Liver (tissue), 9 donors: ENCODE results near the gene RPS28. TPM values are rescaled to one million over a fixed set of nuclear protein-coding genes. Genes with fewer than 3 reads are reported as not detected.
A peak's percentile ranks its signal among the peaks of the same experiment; 100 is the strongest.
"Not testable (repeated sequence)": the region's sequence is repeated elsewhere in the genome, so short reads cannot be mapped to it uniquely, and the experiment has no call there.

Source experiments
- DNase-seq: peaks from one replicate; pipeline ENCODE4 v3.0.0-alpha.2; 2017; ENCODE audit warnings: low spot score
- H3K27ac ChIP-seq, 2 donors: one replicate each; pipeline ENCODE4 v1.7.0; 2013; ENCODE audit warnings: inconsistent platforms in 2 of 2, low read length in 2 of 2, control low read depth in 1 of 2, low read depth in 1 of 2, mild to moderate bottlenecking in 1 of 2
- H3K27me3 ChIP-seq, 4 donors: one replicate each; pipeline versions ENCODE4 v1.6.1 to v1.7.0; 2013; ENCODE audit warnings: low read length in 3 of 4, inconsistent platforms in 1 of 4, mild to moderate bottlenecking in 1 of 4, moderate library complexity in 1 of 4; ENCODE audit not compliant: control insufficient read depth in 4 of 4, insufficient read depth in 4 of 4
- H3K36me3 ChIP-seq, 4 donors: one replicate each; pipeline versions ENCODE4 v1.6.1 to v1.7.0; 2013; ENCODE audit warnings: low read length in 3 of 4, mild to moderate bottlenecking in 3 of 4, low read depth in 1 of 4, moderate library complexity in 1 of 4; ENCODE audit not compliant: control insufficient read depth in 4 of 4, insufficient read depth in 3 of 4
- H3K4me1 ChIP-seq, 4 donors: one replicate each; pipeline versions ENCODE4 v1.6.1 to v1.7.0; 2013; ENCODE audit warnings: low read length in 3 of 4, mild to moderate bottlenecking in 3 of 4, moderate library complexity in 1 of 4; ENCODE audit not compliant: control insufficient read depth in 4 of 4, insufficient read depth in 4 of 4
- H3K4me3 ChIP-seq, 3 donors: one replicate each; pipeline versions ENCODE4 v1.6.1 to v1.7.0; 2013; ENCODE audit warnings: low read length in 3 of 3, control low read depth in 1 of 3, low read depth in 1 of 3, mild to moderate bottlenecking in 1 of 3
- H3K9ac ChIP-seq, 2 donors: one replicate each; pipeline ENCODE4 v1.7.0; 2013; ENCODE audit warnings: low read length in 2 of 2, mild to moderate bottlenecking in 2 of 2, moderate library complexity in 2 of 2, control low read depth in 1 of 2, low read depth in 1 of 2
- H3K9me3 ChIP-seq, 4 donors: one replicate each; pipeline versions ENCODE4 v1.6.1 to v1.7.0; 2013; ENCODE audit warnings: low read length in 3 of 4; ENCODE audit not compliant: control insufficient read depth in 4 of 4
- EGR1 ChIP-seq, 2 donors: IDR thresholded peaks; 2 replicates each; pipeline ENCODE4 v1.6.1; 2016 to 2018; ENCODE audit warnings: antibody characterized with exemption in 2 of 2, low read depth in 2 of 2
- FOXA1 ChIP-seq: IDR thresholded peaks from 2 replicates; pipeline ENCODE4 v1.6.1; 2016; ENCODE audit warnings: antibody characterized with exemption
- FOXA2 ChIP-seq: IDR thresholded peaks from 2 replicates; pipeline ENCODE4 v1.6.1; 2016; ENCODE audit warnings: antibody characterized with exemption
- GABPA ChIP-seq, 2 donors: IDR thresholded peaks in 1 of 2; conservative IDR thresholded peaks in 1 of 2; 2 replicates each; pipeline ENCODE4 v1.6.1; 2016; ENCODE audit warnings: antibody characterized with exemption in 2 of 2, mild to moderate bottlenecking in 1 of 2, moderate library complexity in 1 of 2
- HNF4A ChIP-seq, 2 donors: conservative IDR thresholded peaks; 2 replicates each; pipeline ENCODE4 v1.6.1; 2016; ENCODE audit warnings: antibody characterized with exemption in 2 of 2, mild to moderate bottlenecking in 2 of 2
- HNF4G ChIP-seq: IDR thresholded peaks from 2 replicates; pipeline ENCODE4 v1.6.1; 2016; ENCODE audit warnings: antibody characterized with exemption
- JUND ChIP-seq, 2 donors: IDR thresholded peaks; 2 replicates each; pipeline ENCODE4 v1.6.1; 2016; ENCODE audit warnings: antibody characterized with exemption in 2 of 2
- NR2F2 ChIP-seq: IDR thresholded peaks from 2 replicates; pipeline ENCODE4 v1.6.1; 2016; ENCODE audit warnings: antibody characterized with exemption
- RAD21 ChIP-seq, 2 donors: IDR thresholded peaks; 2 replicates each; pipeline ENCODE4 v1.6.1; 2016; ENCODE audit warnings: antibody characterized with exemption in 2 of 2, mild to moderate bottlenecking in 2 of 2
- RXRA ChIP-seq, 2 donors: IDR thresholded peaks; 2 replicates each; pipeline ENCODE4 v1.6.1; 2017 to 2018; ENCODE audit warnings: antibody characterized with exemption in 2 of 2, mild to moderate bottlenecking in 1 of 2
- SP1 ChIP-seq: IDR thresholded peaks from 2 replicates; pipeline ENCODE4 v1.6.1; 2018; ENCODE audit warnings: antibody characterized with exemption, mild to moderate bottlenecking
- TAF1 ChIP-seq: conservative IDR thresholded peaks from 2 replicates; pipeline ENCODE4 v1.6.1; 2016; ENCODE audit warnings: antibody characterized with exemption, mild to moderate bottlenecking
- YY1 ChIP-seq: IDR thresholded peaks from 2 replicates; pipeline ENCODE4 v1.6.1; 2016; ENCODE audit warnings: antibody characterized with exemption, mild to moderate bottlenecking
- WGBS: extraction: QIAGEN DNeasy Blood & Tissue Kit; methylation state at CpG from one replicate; pipeline ENCODE4 v1.1.7; 2013; 5-methylcytosine and 5-hydroxymethylcytosine counted together
- polyA plus RNA-seq, 2 donors: library from polyadenylated mRNA; stranded (reverse) in 1 of 2; unstranded in 1 of 2; fragments of 200-250 nt in 1 of 2; fragments of >200 nt in 1 of 2; fragmentation: Nextera tagmentation in 1 of 2; extraction: Ambion mirVana in 1 of 2; gene quantifications; one replicate each; pipeline versions ENCODE4 v1.2.1 to v1.2.3, GENCODE V29; 2013 to 2015
- total RNA-seq, 2 donors: library from RNA; depleted of rRNA; stranded (reverse); fragments of >200 nt; gene quantifications; one replicate each; pipeline ENCODE4 v1.2.3, GENCODE V29; 2014
- TF ChIP-seq, protein P1 (sequence below): IDR thresholded peaks from 2 replicates; pipeline ENCODE4 v1.6.1; 2016; ENCODE audit warnings: antibody characterized with exemption, mild to moderate bottlenecking
- TF ChIP-seq, protein P2 (sequence below): IDR thresholded peaks from 2 replicates; pipeline ENCODE4 v1.6.1; 2016; ENCODE audit warnings: antibody characterized with exemption
- TF ChIP-seq, protein P3 (sequence below): IDR thresholded peaks from 2 replicates; pipeline ENCODE4 v1.6.1; 2016; ENCODE audit warnings: antibody characterized with exemption
- TF ChIP-seq, protein P4 (sequence below): fragments of 150-350 bp; IDR thresholded peaks from 2 replicates; pipeline ENCODE4 v1.5.1; 2017; ENCODE audit warnings: improper control_type of control experiment, low read depth, low read length; ENCODE audit not compliant: missing input control
- TF ChIP-seq, protein P5 (sequence below): IDR thresholded peaks from 2 replicates; pipeline ENCODE4 v1.6.1; 2016; ENCODE audit warnings: antibody characterized with exemption
- donor health status: healthy.
- donor health status: healthy.
- donor health status: healthy.
- donor health status: healthy.
- donor health status: healthy.

RPS28 gene
- total and polyA plus RNA-seq, 4 donors = 74.7 to 467 (median 265) TPM

DNA sequence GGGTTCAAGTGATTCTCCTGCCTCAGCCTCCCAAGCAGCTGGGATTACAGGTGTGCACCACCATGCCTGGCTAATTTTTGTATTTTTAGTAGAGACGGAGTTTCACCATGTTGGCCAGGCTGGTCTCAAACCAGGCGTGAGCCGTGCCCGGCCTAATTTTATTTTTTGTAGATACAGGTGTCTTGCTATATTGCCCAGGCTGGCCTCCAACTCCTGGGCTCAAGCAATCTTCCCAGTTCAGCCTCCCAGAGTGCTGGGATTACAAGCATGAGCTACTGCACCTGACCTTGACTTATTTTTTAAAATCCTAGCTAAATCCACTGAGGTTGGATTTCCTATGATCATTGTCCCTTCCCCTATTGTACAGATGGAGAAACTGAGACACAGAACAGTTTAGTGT, 20.2 kb downstream of the RPS28 start:
- H3K36me3 ChIP-seq, H3K9me3 ChIP-seq, H3K4me3 ChIP-seq, H3K27me3 ChIP-seq, H3K9ac ChIP-seq, DNase-seq: not testable (repeated sequence)
- WGBS = 90% methylated on average over 4 of the region's 4 CpGs
- Histone ChIP-seq H3K27ac (peak overlapping the region; percentile 56 to 83), H3K4me1 (peaks cover 0 to 14% (median 9%) of the 10 kb centered on the region in 4 donors)

DNA sequence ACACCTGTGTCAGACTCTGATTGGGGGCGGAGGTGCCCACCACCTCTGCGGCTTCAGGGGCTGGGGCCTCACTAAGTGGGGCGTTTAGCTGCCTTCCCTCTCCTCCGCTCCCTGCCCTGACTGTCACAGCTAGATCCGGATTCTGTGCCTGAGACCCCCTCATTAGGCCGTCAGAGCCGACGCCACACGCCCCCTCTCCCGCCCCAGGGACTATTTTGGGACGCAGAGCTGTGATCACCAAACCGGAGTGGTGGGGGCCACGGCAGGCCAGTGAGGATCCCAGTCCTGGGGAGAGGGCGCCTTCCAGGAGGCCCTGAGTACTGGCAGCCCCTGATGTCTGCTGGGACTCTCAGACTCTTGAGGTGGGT, 21.0 kb downstream of the RPS28 start:
- Histone ChIP-seq H3K27me3 (no peaks in the 10 kb centered on the region), H3K9me3 (no peaks in the 10 kb centered on the region), H3K27ac (peak overlapping the region; percentile 56 to 83), H3K4me1 (peaks cover 0 to 14% (median 9%) of the 10 kb centered on the region in 4 donors), H3K36me3 (no peaks in the 10 kb centered on the region), H3K4me3 (peak overlapping the region in 1 of 3 donors; percentile 62), H3K9ac (peak overlapping the region; percentile 7 to 47)
- TF ChIP-seq, protein P1, sequence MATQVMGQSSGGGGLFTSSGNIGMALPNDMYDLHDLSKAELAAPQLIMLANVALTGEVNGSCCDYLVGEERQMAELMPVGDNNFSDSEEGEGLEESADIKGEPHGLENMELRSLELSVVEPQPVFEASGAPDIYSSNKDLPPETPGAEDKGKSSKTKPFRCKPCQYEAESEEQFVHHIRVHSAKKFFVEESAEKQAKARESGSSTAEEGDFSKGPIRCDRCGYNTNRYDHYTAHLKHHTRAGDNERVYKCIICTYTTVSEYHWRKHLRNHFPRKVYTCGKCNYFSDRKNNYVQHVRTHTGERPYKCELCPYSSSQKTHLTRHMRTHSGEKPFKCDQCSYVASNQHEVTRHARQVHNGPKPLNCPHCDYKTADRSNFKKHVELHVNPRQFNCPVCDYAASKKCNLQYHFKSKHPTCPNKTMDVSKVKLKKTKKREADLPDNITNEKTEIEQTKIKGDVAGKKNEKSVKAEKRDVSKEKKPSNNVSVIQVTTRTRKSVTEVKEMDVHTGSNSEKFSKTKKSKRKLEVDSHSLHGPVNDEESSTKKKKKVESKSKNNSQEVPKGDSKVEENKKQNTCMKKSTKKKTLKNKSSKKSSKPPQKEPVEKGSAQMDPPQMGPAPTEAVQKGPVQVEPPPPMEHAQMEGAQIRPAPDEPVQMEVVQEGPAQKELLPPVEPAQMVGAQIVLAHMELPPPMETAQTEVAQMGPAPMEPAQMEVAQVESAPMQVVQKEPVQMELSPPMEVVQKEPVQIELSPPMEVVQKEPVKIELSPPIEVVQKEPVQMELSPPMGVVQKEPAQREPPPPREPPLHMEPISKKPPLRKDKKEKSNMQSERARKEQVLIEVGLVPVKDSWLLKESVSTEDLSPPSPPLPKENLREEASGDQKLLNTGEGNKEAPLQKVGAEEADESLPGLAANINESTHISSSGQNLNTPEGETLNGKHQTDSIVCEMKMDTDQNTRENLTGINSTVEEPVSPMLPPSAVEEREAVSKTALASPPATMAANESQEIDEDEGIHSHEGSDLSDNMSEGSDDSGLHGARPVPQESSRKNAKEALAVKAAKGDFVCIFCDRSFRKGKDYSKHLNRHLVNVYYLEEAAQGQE = no peak
- TF ChIP-seq JUND (IDR thresholded peaks at IDR 0.05) (no peak), TAF1 (no peak), EGR1 (IDR thresholded peaks at IDR 0.05; ENCODE audit: low read depth in 2 of 2) (no peak)
- TF ChIP-seq, protein P2, sequence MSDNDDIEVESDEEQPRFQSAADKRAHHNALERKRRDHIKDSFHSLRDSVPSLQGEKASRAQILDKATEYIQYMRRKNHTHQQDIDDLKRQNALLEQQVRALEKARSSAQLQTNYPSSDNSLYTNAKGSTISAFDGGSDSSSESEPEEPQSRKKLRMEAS = no peak
- DNase-seq = no peak
- WGBS = 49% methylated on average over 14 of the region's 14 CpGs

DNA sequence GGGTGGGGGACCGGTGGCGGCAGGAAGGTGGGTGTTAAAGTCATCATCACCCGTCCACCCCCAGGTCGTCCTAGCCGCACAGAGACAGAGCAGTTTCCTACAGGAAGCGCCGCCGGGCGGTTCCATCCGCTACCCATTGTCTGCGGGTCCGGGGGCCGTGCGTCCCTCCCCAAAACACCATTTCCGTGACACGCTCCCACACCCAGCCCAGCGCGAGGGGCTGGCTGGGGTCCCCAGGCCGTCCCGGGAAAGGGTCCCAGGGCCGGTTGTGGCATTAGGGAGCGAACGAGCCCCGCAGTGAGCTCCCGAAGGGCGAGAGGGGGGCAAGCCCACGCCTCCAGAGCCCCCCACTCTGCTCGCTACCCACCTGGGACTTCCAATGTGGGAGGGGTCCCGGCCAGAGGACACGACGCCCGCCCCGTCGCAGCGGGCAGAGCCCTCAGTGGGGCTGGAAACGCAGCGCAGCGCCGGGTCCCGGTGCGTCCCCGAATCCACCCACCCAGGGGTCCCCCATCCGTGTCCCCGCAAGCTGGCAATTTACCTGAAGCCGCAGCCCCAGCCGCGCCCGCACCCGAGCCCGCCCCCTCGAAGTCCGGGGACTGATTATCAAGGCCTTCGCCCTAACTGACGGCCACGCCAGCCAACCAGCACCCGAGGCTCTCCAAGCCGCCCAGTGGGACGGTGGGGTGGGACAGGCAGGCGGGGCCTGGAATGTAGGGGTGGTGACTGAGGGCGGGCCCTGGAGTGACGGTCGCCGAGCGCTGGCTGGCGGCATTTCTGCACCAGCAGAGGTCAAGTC, 21.6 kb downstream of the RPS28 start, which contains the start of gene KANK3:
TSS of gene KANK3 (minus strand) at position 579 of the 799 bp plus-strand sequence. CDS start 5,434 bp downstream, outside the sequence.
- WGBS = 11% methylated on average over 65 of the region's 65 CpGs
- Histone ChIP-seq H3K27me3 (no peaks in the 10 kb centered on the region), H3K27ac (peak within 1 kb of the TSS; percentile 56 to 83), H3K4me3 (peak within 1 kb of the TSS in 2 of 3 donors; percentile 22 to 62), H3K9me3 (no peaks in the 10 kb centered on the region), H3K4me1 (peaks cover 0 to 14% (median 9%) of the 10 kb centered on the region in 4 donors), H3K36me3 (no peaks in the 10 kb centered on the region), H3K9ac (peak within 1 kb of the TSS; percentile 47 to 66)
- DNase-seq = peak; percentile 88
- no peak for TF ChIP-seq EGR1 (IDR thresholded peaks at IDR 0.05; ENCODE audit: low read depth in 2 of 2)
- no peak for TF ChIP-seq HNF4G
- TF ChIP-seq JUND (IDR thresholded peaks at IDR 0.05) = no peak
- peak in 1 of 2 donors; percentile 48 for TF ChIP-seq RAD21 (IDR thresholded peaks at IDR 0.05)
- TF ChIP-seq HNF4A (conservative IDR thresholded peaks at IDR 0.05) = peak in 1 of 2 donors; percentile 13
- TF ChIP-seq, protein P3, sequence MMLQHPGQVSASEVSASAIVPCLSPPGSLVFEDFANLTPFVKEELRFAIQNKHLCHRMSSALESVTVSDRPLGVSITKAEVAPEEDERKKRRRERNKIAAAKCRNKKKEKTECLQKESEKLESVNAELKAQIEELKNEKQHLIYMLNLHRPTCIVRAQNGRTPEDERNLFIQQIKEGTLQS = no peak
- TF ChIP-seq, protein P4, sequence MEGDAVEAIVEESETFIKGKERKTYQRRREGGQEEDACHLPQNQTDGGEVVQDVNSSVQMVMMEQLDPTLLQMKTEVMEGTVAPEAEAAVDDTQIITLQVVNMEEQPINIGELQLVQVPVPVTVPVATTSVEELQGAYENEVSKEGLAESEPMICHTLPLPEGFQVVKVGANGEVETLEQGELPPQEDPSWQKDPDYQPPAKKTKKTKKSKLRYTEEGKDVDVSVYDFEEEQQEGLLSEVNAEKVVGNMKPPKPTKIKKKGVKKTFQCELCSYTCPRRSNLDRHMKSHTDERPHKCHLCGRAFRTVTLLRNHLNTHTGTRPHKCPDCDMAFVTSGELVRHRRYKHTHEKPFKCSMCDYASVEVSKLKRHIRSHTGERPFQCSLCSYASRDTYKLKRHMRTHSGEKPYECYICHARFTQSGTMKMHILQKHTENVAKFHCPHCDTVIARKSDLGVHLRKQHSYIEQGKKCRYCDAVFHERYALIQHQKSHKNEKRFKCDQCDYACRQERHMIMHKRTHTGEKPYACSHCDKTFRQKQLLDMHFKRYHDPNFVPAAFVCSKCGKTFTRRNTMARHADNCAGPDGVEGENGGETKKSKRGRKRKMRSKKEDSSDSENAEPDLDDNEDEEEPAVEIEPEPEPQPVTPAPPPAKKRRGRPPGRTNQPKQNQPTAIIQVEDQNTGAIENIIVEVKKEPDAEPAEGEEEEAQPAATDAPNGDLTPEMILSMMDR = peak; percentile 8
- peak; percentile 79 for TF ChIP-seq SP1
- TF ChIP-seq, protein P2 = no peak
- TF ChIP-seq NR2F2 = peak; percentile 79
- no peak for TF ChIP-seq GABPA (IDR thresholded peaks at IDR 0.05 in 1 of 2, conservative IDR thresholded peaks at IDR 0.05 in 1 of 2)
- TF ChIP-seq, protein P5, sequence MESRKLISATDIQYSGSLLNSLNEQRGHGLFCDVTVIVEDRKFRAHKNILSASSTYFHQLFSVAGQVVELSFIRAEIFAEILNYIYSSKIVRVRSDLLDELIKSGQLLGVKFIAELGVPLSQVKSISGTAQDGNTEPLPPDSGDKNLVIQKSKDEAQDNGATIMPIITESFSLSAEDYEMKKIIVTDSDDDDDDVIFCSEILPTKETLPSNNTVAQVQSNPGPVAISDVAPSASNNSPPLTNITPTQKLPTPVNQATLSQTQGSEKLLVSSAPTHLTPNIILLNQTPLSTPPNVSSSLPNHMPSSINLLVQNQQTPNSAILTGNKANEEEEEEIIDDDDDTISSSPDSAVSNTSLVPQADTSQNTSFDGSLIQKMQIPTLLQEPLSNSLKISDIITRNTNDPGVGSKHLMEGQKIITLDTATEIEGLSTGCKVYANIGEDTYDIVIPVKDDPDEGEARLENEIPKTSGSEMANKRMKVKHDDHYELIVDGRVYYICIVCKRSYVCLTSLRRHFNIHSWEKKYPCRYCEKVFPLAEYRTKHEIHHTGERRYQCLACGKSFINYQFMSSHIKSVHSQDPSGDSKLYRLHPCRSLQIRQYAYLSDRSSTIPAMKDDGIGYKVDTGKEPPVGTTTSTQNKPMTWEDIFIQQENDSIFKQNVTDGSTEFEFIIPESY = no peak
- TF ChIP-seq YY1 = no peak
- TF ChIP-seq FOXA1 = no peak
- TF ChIP-seq FOXA2 = no peak
- no peak for TF ChIP-seq TAF1
- no peak for TF ChIP-seq RXRA (IDR thresholded peaks at IDR 0.05)
